HG03520 (cell line): ENCODE data around the gene ZNF345.

ENCODE experiments used
- ATAC-seq: cut with Tn5 transposase; IDR thresholded peaks from one replicate; pipeline ENCODE4 v1.9.1; 2021; ENCODE audit warnings: mild to moderate bottlenecking, moderate library complexity; ENCODE audit not compliant: unreplicated experiment

The ZNF345 gene

GRCh38 chr19:36850559-36851442 is at the start of gene ZNF345:
TSS of gene ZNF345 (plus strand) at chr19:36850876. CDS start at chr19:36876831, 25,955 bp downstream.
- peak; percentile 66 for ATAC-seq

GRCh38 chr19:36805364-36805763 is 45.3 kb upstream of the ZNF345 start:
- ATAC-seq = no peak

- ATAC-seq = no peak
Measured at GRCh38 chr19:36807029-36807428, 43.6 kb upstream of the ZNF345 start.

- no peak for ATAC-seq
Measured at GRCh38 chr19:36819130-36819630, 31.5 kb upstream of the ZNF345 start.

GRCh38 chr19:36821758-36822157 is 28.9 kb upstream of the ZNF345 start:
- no peak for ATAC-seq

- no peak for ATAC-seq
Measured at GRCh38 chr19:36833430-36833829, 17.2 kb upstream of the ZNF345 start.

- no peak for ATAC-seq
Measured at GRCh38 chr19:36837176-36837905, 13.3 kb upstream of the ZNF345 start.

GRCh38 chr19:36837906-36838783 is 12.5 kb upstream of the ZNF345 start, which contains the start of gene ZNF790:
TSS of gene ZNF790 (minus strand) at chr19:36838387. CDS start at chr19:36825619, 12,768 bp downstream.
- peak; percentile 86 for ATAC-seq

GRCh38 chr19:36838784-36839324 is 11.8 kb upstream of the ZNF345 start:
- ATAC-seq = no peak

GRCh38 chr19:36847968-36848367 is 2.7 kb upstream of the ZNF345 start:
- ATAC-seq = no peak

- peak; percentile 88 for ATAC-seq
Measured at GRCh38 chr19:36849701-36850558, 746 bp upstream of the ZNF345 start.

- ATAC-seq = no peak
Measured at GRCh38 chr19:36851898-36852297, 1.2 kb downstream of the ZNF345 start.

GRCh38 chr19:36876993-36877938 is 26.6 kb downstream of the ZNF345 start:
- no peak for ATAC-seq

GRCh38 chr19:36891768-36892357 is 41.2 kb downstream of the ZNF345 start:
- no peak for ATAC-seq

GRCh38 chr19:36894849-36895383 is 44.2 kb downstream of the ZNF345 start:
- no peak for ATAC-seq

GRCh38 chr19:36898422-36898821 is 47.7 kb downstream of the ZNF345 start:
- no peak for ATAC-seq

GRCh38 chr19:36915992-36916830 is 65.5 kb downstream of the ZNF345 start, which contains the start of the genes ZNF568 and ZNF829:
TSS of gene ZNF568 (plus strand) at chr19:36916332. CDS start at chr19:36922771, 6,439 bp downstream.
TSS of gene ZNF829 (minus strand) at chr19:36916291. CDS start at chr19:36915167, 1,124 bp downstream.
- peak; percentile 92 for ATAC-seq
